ENCODE data around the gene MAT1A.

The MAT1A gene

DNA sequence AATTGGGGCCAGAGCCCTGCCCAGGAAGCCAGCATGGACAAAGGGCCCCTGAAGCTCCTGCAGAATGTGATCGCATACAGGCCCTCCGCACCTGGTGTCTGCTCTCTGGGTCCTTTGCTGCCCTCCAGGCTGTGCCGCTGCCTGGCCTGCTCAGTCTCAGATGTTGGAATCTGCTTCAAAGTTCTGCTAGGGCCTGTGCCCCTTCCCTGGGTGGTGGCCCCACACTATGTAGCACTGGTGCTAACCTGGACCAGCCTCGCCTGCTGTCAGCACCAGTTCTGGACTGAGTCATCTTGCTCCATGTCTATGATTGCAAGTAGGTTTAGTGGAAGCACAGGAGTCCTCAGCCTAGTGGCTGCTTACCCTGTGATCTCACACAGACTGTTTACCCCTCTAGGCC lies 6.3 kb downstream of the MAT1A start:
- no peak for DNase-seq (ENCODE audit: low read depth in 1 of 2, low spot score in 1 of 2)

DNA sequence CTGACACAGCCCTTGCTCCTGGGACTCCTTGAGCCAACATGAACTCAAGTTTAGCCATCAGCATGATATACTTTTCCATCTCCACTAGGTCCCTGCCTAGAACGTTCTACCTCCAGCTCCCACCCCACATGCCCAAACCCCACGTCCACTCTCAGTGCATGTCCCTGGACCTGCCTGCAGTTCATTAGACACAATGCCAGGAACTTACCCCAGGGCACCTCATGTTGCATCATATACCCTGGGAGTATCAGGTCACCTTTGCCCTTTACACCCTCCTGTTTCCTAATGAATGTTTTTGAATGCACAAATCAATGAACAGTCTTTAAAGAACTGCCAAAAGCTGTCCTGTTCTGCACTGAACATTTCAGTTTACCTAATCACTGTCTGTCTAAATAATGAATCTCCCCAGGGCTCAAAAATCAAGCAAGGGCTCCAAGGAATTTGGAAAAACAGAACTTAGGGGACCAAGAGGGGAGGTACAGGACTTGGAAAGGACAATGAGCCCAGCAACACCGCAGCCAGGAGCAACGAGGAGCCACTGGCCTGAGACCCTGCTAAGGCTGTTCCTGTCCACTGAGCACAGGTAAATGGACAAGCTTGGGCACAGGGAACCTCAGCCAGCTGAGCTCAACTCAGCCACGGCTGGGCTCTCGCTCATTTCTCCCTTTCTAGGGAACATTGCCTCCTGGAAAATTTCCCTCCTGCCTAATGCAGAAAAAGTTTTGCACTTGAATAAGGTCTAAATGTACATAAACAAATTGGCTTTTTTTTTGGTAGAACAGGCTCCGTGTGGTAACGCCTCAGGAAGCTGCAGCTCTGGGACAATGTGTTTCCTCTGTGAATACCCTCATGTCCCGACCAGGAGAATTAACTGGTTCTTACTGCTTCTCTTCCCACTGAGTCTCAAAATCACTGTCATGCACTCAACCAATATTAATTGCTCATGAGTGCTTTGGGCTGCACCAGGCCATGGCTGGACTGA lies 7.4 kb downstream of the MAT1A start:
- no peak for DNase-seq (ENCODE audit: low read depth in 1 of 2, low spot score in 1 of 2)

- no peak for DNase-seq (ENCODE audit: low read depth in 1 of 2, low spot score in 1 of 2)
These were observed 8.2 kb downstream of the MAT1A start for GRCh38 chr10:80281292-80281691.

DNA sequence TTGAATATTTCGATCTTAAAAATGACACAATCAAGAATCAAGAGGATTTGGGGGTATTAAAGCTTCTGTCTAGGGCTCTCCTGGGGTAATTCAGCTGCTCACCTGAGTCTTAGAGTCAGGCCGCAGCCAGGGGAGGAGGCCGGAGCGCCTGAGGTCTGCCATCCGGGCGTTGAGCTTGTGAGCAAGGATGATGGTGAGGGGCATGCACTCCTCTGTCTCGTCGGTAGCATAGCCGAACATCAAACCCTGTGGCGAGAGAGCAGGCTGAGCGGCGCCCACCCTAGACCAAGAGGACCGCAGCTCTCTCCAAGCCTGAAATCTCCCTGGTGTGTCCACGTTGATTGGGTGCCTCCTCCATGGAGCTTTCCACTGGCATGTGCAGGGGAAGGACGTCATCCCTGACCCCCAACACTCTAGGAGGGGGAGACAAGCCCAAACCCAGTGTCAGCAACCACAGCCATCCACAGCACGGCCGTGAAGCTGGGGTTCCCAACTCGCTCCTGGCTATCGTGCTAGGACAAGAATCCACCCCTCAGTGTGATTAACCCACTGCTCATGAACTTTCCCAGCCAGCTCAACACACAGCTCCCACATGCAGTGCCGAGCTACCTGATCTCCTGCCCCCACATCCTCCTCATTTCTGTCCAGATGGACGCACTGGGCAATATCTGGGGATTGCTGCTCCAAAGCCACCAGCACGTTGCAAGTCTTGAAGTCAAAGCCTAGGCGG lies 9.2 kb downstream of the MAT1A start:
- no peak for DNase-seq (ENCODE audit: low read depth in 1 of 2, low spot score in 1 of 2)

- no peak for DNase-seq (ENCODE audit: low read depth in 1 of 2, low spot score in 1 of 2)
These were observed 10.3 kb downstream of the MAT1A start for GRCh38 chr10:80279146-80279545.

- DNase-seq (ENCODE audit: low read depth in 1 of 2, low spot score in 1 of 2): no peak
These were observed 11.0 kb downstream of the MAT1A start for GRCh38 chr10:80278480-80278879.

- DNase-seq (ENCODE audit: low read depth in 1 of 2, low spot score in 1 of 2): no peak
These were observed 11.7 kb downstream of the MAT1A start for GRCh38 chr10:80277567-80278250.

GRCh38 chr10:80277016-80277415 lies 12.4 kb downstream of the MAT1A start:
- no peak for DNase-seq (ENCODE audit: low read depth in 1 of 2, low spot score in 1 of 2)

DNA sequence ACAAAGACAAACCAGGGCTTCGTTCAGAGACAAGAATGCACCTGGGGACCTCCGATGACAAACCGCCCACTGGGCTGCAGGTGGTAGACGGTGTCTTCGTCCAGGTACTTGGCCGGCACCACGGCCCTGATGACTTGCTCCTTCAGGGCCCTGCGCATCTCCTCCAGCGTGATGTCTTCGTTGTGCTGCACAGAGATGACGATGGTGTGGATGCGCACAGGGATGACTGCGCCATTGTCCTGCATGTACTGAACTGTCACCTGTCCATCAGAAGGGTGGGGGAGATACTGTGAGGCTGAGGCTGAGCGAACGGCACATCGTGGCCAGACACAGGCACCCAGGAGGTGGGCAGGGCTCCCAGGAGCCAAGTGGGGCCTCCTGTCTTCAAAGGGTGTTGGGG lies 13.1 kb downstream of the MAT1A start:
- no peak for DNase-seq (ENCODE audit: low read depth in 1 of 2, low spot score in 1 of 2)

DNA sequence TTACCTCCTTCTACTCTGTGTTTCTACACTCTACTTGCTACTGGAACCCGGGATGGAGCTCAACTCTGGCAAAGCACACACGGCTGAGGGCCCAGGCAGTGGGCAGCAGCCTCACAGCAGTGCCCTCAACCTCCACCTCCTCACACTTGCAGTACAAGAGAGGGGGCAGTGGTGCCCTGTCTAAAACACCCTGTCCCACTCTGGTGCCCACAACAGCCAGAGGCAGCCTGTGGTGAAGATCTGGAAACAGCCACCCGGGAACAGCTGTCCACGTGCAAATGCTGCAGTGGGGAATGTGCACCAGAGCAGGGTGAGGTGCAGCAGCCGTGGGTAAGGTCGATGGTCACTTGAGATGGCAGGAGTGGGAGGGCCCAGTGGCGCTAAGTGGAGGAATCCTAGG lies 13.7 kb downstream of the MAT1A start:
- DNase-seq (ENCODE audit: low read depth in 1 of 2, low spot score in 1 of 2): no peak

DNA sequence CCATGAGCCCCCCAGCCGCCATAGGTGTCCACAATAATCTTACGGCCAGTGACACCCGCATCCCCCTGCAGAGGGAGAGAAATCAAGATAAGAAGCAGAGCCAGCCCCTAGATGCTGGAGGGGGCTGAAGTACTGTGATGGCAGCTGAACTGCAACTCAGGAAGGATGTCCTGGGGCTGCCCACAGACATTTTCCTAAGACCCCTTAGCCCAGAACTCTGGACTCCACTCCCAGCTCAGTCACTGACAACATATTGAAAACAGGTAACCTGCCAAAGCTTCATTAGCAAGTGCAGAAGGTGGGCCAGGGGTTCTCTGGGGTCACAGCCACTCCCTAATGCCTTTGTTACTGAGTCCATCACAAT lies 14.3 kb downstream of the MAT1A start:
- DNase-seq (ENCODE audit: low read depth in 1 of 2, low spot score in 1 of 2): no peak

DNA sequence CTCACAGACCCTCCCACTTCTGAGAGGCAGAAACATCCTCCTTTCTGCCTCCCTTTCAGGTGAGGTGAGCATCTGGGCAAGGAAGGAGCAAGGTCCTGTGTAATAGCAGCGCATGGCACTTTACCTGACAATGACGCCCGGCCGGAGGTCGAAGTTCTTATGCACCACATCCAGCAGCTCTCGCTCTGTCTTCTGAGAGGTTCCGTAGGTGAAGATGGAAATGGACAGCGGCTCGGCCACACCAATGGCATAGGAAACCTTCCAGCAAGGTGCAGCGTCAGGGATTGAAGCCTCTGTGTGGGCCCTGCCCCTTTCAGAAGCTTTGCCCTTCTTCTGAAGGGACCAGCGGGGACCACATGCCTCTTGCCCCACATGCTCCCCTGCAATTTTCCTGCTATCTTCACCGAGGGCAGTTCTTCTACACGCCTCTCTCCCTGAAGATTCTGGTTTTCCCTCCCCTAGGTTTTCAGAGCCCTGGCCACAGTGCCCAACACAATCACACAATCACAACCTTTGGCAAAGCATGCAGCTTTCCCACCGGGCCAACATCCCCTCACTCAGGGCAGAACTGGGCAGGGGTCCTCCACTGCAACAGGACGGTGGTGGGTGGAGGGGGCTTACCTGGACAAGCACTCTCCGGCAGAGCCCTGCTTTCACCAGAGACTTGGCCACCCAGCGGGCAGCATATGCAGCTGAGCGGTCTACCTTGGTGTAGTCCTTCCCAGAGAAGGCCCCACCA lies 14.9 kb downstream of the MAT1A start:
- DNase-seq (ENCODE audit: low read depth in 1 of 2, low spot score in 1 of 2): no peak

- no peak for DNase-seq (ENCODE audit: low read depth in 1 of 2, low spot score in 1 of 2)
These were observed 15.8 kb downstream of the MAT1A start for GRCh38 chr10:80273523-80274170.

- DNase-seq (ENCODE audit: low read depth in 1 of 2, low spot score in 1 of 2): no peak
These were observed 16.5 kb downstream of the MAT1A start for GRCh38 chr10:80272793-80273522.

- DNase-seq (ENCODE audit: low read depth in 1 of 2, low spot score in 1 of 2): no peak
These were observed 18.0 kb downstream of the MAT1A start for GRCh38 chr10:80271416-80271815.

DNA sequence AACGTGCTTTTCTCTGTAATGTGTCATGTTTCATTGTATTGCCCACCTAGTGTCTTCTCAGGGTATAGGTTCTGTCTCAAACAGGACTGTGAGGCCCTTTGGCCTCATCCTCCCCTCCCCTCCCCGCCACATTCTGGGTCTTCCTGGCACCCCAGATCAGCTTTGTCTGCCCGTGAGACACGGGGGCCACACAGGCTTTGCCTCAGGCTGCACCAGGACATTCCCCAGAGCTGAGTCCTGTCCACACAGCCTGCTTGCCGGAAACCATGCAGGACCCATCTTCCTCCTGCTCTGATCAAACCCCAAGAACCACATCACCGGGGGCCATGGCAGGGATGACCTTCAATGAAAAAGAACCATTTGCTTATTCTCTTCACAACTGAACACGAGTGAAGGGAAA lies 18.6 kb downstream of the MAT1A start:
- no peak for DNase-seq (ENCODE audit: low read depth in 1 of 2, low spot score in 1 of 2)

DNA sequence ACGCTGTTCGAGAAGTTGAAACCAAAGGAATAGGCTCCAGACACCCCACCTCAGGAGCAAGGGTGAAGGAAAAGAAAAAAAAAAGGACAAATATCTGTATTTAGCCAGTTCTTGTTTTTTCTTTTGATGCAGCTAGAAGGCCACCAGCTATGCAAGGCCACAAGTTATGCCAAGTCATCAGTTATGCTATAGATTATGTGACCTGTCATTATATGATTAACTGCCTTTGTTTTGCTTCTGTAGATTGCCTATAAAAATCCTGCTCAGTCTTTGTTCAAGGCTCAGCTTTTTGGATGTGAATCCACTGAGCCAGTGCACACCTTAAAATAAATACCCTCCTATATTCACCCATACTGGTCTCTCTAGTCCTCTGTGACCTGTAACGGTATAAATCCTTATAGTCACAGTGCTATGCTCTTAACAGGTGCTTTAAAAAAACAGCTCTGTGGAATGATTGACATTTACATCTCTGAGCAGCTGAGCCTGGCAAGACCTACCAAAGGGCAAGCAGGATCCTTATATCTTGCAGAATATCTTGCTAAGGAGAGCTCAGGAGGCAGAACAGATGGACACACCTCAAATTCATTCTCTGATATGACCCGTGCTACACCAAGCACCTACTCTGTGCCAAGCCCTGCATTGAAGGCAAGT lies 20.4 kb downstream of the MAT1A start:
- DNase-seq (ENCODE audit: low read depth in 1 of 2, low spot score in 1 of 2): no peak

- no peak for DNase-seq (ENCODE audit: low read depth in 1 of 2, low spot score in 1 of 2)
These were observed 21.2 kb downstream of the MAT1A start for GRCh38 chr10:80268266-80268665.

DNA sequence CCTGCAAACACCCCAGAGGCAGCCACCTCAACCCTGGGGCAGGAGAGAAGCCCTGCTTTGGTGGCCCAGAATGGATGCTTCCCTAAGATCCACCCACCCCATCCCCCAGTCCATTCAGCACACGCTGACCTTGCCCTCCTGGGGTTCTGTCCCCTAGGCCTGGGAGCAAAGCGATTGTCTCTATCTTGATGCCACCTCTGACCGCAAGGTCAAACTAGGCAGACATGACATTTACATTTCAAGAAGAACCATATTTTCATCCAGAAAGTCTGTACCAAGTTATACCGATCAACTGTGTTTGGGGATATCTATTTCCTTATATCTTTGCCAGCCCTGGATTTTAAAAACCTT lies 23.0 kb downstream of the MAT1A start:
- DNase-seq (ENCODE audit: low read depth in 1 of 2, low spot score in 1 of 2): no peak
